GM19240 (cell line): ENCODE measurements around the gene EXOC4.

ENCODE experiments used
- DNase-seq: peaks from one replicate; pipeline ENCODE4 v3.0.0; 2011; ENCODE audit warnings: low spot score; ENCODE audit not compliant: insufficient read length

Gene EXOC4

DNA sequence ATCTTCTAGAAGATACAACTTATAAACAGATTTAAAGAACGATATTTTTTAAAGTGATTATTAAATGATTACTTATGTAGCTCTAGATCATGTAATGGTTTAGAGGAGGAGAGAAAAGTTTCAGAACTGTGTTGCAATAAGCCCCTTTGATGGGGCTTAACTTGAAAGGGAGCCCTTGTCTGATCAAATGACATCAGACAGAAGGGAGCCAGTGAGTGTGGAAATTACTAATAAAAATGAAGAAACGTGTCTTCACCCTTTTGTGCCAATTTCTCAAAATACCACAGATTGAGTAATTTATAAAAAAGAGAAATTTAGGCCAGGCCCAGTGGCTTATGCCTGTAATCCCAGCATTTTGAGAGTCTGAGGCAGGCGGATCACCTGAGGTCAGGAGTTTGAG, 318.2 kb downstream of the EXOC4 start:
- no peak for DNase-seq

- DNase-seq: no peak
Measured at GRCh38 chr7:133572087-133572486, 319.2 kb downstream of the EXOC4 start.

DNA sequence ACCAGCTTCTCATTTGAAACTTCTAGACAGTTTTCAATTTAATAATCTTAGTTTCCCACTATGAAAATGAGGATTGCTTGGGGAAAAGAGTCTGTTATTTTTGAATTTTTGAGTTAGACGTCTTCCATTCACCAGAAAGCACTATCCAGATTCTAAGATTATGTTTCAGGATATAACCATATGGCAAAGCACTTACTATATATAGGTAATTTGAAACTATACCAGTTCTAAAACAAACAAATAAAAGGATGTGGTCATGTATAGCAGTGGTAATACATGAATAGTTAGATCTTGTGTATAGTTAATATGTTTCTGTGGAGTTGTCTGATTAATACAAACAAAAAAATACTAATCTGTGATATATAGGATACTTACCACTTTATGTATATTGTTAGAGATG, 320.0 kb downstream of the EXOC4 start:
- DNase-seq: no peak

DNA sequence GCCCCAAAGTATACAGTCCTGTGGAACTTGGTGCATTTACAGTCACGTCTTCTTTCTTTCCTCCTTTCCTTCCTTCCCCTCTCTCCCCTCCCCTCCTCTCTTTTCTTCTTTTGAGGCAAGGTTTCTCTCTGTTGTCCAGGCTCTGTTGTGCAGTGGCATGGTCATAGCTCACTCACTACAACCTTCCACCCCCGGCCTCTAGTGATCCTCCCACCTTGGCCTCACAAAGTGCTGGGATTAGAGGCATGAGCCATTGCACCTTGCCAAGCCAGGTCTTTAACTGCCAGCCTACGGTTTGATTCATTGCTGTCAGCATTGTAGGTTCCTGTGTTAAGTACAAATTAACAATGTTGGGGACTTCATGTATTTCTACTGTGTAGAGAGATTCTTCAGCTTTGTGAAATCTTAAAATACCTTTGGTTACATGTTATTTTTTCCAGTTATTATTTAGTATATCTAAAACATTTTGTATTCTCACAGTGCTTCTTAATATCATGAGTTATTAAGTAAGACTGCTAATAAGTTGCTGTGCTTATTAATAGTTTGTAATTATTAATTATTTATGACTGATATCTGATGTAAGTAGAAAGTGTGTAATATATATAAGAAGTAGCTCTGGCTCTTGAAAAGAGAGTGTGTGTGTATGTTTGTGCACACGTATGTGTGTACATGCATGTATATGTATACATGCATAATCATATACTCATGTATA, 320.8 kb downstream of the EXOC4 start:
- no peak for DNase-seq

DNA sequence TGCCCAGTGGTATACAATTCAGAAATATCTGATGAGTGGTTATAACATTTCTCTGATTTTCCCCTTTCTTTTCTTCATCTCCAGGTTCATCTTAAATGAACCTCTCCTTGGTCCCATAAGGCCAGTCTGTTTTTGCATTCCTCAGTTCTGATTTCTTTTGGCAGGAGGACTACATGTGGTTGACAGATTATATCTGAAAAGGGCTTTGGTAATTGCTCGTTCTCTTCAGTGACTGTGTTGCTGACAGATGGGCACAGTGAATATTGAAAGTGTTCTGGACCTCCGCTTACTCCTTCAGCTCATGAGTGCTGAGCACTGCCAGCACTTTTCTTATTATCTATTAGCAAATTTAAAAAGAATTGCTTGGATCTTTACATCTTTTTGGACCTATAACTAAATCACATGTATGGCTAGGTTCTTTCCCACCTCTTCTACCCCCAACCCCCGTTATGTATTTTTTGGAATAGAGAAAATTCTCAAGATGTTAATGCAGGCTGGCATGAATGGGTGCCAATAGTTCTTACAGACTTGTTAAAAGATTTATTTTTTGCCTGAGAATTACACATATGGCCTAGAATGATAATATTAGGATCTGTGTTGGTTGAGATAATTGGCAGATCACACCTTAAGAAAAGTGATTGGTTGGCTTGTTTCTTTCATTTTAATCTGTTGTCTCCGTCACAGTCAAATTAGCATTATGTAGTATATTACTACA, 323.0 kb downstream of the EXOC4 start:
- DNase-seq: no peak

- DNase-seq: no peak
Measured at GRCh38 chr7:133576612-133577168, 323.8 kb downstream of the EXOC4 start.

- DNase-seq: no peak
Measured at GRCh38 chr7:133582766-133583523, 330.1 kb downstream of the EXOC4 start.

GRCh38 chr7:133583545-133584171, 330.8 kb downstream of the EXOC4 start:
- no peak for DNase-seq

- no peak for DNase-seq
Measured at GRCh38 chr7:133584956-133585668, 332.2 kb downstream of the EXOC4 start.

GRCh38 chr7:133586253-133586652, 333.4 kb downstream of the EXOC4 start:
- no peak for DNase-seq

- no peak for DNase-seq
Measured at GRCh38 chr7:133587903-133588302, 335.0 kb downstream of the EXOC4 start.

DNA sequence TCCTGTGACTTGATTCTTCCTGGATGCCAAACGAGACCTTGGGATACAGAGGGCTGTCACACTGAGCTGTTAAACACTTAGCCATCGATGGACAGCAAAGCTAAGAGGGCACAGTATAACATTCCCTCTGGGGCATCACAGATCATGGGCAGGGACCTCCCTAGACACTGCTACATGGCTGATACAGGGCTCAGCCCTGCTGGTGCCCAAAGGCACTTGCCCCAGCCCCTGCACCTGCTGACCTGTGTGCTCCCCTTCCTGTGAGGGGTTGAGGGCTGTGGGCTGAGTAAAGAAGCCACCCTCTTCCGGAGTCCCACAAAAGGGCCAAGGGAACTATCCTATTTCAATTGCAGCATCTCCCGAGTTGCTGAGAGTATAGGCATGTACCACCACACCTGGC, 337.9 kb downstream of the EXOC4 start:
- DNase-seq: no peak

DNA sequence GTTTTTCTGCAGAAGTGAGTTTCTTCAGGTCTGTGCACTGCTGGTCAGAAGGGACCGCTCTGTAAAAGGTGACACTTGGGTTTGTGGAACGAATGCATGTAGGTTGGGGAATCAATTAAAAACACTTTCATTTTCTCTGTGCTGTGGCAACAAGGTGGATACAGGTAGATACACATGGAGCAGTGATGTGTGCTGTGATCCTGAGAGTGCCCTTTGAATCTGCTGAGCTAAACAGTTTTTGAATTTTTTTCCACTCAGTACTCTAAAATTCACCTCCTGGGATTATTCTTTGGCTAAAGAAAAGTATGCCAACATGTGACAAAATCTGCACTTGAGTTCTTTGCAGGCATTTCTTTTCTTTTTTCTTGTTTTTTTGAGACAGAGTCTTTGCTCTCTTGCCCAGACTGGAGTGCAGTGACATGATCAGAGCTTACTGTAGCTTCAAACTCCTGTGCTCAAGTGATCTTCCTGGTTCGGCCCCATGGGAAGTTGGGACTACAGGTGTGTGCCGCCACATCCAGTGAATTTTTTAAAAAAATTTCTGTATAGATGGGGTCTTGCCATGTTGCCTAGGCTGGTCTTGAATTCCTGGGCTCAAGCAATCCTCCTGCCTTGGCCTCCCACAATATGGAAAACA, 338.9 kb downstream of the EXOC4 start:
- DNase-seq: no peak

- no peak for DNase-seq
Measured at GRCh38 chr7:133593561-133593960, 340.7 kb downstream of the EXOC4 start.

DNA sequence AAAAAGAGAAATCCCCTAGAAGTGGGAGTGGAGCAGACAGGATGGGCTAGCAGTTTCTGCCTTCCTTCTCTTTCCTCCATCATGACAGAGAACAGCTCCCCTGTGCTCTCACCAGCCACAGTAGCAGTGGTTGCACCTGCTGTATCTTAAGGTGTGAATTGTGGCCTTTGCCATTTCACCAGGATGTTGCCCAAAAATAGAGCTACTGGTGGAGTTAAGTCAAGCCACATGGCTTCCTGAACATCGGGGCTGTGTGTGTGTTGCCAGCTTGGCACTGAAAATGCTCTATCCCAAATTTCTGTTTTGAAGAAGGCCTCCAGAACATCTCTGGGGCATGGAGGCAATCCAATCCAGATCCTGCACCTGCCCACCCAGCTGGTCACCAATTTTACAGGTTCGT, 348.7 kb downstream of the EXOC4 start:
- no peak for DNase-seq

DNA sequence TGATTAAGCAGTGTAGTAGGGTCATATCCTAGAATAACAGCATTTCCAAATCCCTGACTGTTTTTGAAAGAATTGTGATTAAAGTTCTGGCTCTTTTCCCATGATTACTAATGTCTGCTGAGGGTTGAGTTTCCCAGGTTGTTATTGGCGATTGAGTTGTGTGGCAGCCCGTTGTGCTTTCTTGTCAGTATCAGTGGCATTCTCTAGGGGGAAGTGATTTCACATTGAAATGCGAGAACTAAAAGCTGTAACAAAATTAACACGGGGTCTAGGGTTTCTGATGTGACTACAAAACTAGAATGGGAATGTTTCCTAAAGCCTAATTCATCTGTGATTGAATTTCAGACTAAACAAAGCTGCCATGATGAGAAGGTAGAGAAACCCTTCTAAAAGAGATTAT, 349.4 kb downstream of the EXOC4 start:
- DNase-seq: no peak

DNA sequence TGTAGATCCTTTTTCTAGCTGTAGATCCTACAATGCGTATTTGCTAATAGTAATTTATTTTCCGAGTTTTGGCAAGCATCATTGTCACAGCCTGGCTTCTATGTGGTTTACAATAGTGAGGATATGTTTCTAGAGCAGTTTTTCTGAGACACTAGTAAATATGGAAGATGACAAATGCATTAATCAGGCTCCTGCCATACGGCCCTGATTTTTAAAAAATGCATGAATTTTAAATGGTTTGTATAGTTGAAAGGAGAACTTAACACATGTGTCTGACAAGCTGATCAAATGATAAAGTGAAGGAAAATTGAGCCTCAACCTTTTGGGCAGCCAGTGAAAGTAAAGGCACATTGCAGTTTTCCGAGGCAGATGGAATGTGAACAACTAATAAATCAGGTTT, 354.1 kb downstream of the EXOC4 start:
- DNase-seq: no peak

DNA sequence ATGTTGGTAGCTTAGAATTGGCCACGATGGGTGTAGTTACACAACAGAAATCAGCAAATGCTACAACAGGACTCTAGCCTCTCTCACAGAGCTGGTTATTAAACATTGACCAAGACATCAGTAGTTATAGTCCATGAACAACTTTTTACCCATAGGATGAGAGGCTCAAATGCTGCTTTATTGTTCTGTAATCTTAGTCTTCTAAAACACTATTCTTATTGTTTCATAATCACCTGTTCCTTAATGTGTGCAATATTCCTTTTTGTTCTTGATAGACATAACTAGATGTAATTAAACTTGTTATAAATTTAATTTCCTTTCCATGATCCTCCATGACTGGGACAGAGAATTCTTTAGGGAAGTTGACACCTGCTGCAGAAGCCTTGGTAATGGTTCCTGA, 356.9 kb downstream of the EXOC4 start:
- no peak for DNase-seq

- no peak for DNase-seq
Measured at GRCh38 chr7:133611955-133612354, 359.1 kb downstream of the EXOC4 start.

GRCh38 chr7:133613250-133613790, 360.4 kb downstream of the EXOC4 start:
- no peak for DNase-seq
